K562 (cell line): ENCODE measurements around the gene CFL1. TPM values are rescaled to one million over a fixed set of nuclear protein-coding genes. Genes with fewer than 3 reads are reported as not detected.
A peak's percentile ranks its signal among the peaks of the same experiment; 100 is the strongest.

Experiments used
- AFF4 ChIP-seq: sonication (generic); formaldehyde crosslinking; IDR thresholded peaks from 2 replicates; pipeline ENCODE4 v1.8.0; 2023; ENCODE audit warnings: mild to moderate bottlenecking, missing genetic modification reagents
- COPS2 ChIP-seq: fragments of 450-650 bp; conservative IDR thresholded peaks from 2 replicates; pipeline ENCODE4 v1.6.1; 2016; ENCODE audit warnings: mild to moderate bottlenecking, moderate library complexity
- DMBX1 ChIP-seq: fragments of 250-450 bp; sonication (Bioruptor Pico); IDR thresholded peaks from 2 replicates; pipeline ENCODE4 v1.8.0; 2022; ENCODE audit warnings: inconsistent platforms, mild to moderate bottlenecking, moderate library complexity, borderline replicate concordance
- FOS ChIP-seq: IDR thresholded peaks from 3 replicates; pipeline ENCODE4 v1.6.1; 2011; ENCODE audit not compliant: insufficient read length; ENCODE audit errors: extremely low read depth
- FOXA3 ChIP-seq, 2 experiments: fragments of 450-650 bp in 1 of 2; sonication (generic) in 1 of 2; formaldehyde crosslinking; IDR thresholded peaks in 1 of 2; conservative IDR thresholded peaks in 1 of 2; 2 replicates each; pipeline versions ENCODE4 v1.4.0 to v1.8.0; 2020 to 2022; ENCODE audit warnings: mild to moderate bottlenecking in 2 of 2, missing genetic modification reagents in 1 of 2
- HCFC1 ChIP-seq: IDR thresholded peaks from 2 replicates; pipeline ENCODE4 v1.6.1; 2012; ENCODE audit warnings: low read depth, low read length, improper control_type of control experiment
- HMG20A ChIP-seq: fragments of 450-650 bp; formaldehyde crosslinking; conservative IDR thresholded peaks from 2 replicates; pipeline ENCODE4 v1.4.0; 2020; ENCODE audit warnings: mild to moderate bottlenecking, mixed read lengths
- MED1 ChIP-seq: sonication (generic); formaldehyde crosslinking; IDR thresholded peaks from 2 replicates; pipeline ENCODE4 v1.8.1; 2023; ENCODE audit warnings: missing genetic modification reagents, borderline replicate concordance
- NFIC ChIP-seq: fragments of 450-650 bp; IDR thresholded peaks from 2 replicates; pipeline ENCODE4 v1.6.1; 2017; ENCODE audit warnings: mild to moderate bottlenecking, inconsistent platforms
- PRPF4 ChIP-seq: fragments of 200-400 bp; formaldehyde crosslinking; IDR thresholded peaks from one replicate; pipeline ENCODE4 v1.6.1; 2017; ENCODE audit warnings: low read length, low read depth, mild to moderate bottlenecking; ENCODE audit not compliant: insufficient read depth, poor library complexity, severe bottlenecking
- PTTG1 ChIP-seq: fragments of 450-650 bp; IDR thresholded peaks from 2 replicates; pipeline ENCODE4 v1.6.1; 2016; ENCODE audit warnings: low read depth, mild to moderate bottlenecking, missing genetic modification characterization, missing compliant biosample characterization
- SMARCC2 ChIP-seq: fragments of 450-650 bp; IDR thresholded peaks from 2 replicates; pipeline ENCODE4 v1.6.1; 2017; ENCODE audit warnings: antibody characterized with exemption, moderate library complexity, mild to moderate bottlenecking, low read depth
- TEAD1 ChIP-seq, 2 experiments: fragments of 450-650 bp in 1 of 2; sonication (generic) in 1 of 2; formaldehyde crosslinking; IDR thresholded peaks; 2 replicates each; pipeline versions ENCODE4 v1.4.0 to v1.8.0; 2020 to 2022; ENCODE audit warnings: mild to moderate bottlenecking in 2 of 2, missing genetic modification reagents in 1 of 2
- TEAD4 ChIP-seq, 2 experiments: sonication (generic) in 1 of 2; formaldehyde crosslinking in 1 of 2; IDR thresholded peaks; 2 replicates each; pipeline versions ENCODE4 v1.6.1 to v1.8.0; 2012 to 2022; ENCODE audit warnings: borderline replicate concordance in 1 of 2, inconsistent platforms in 1 of 2, low read length in 1 of 2, mild to moderate bottlenecking in 1 of 2, missing genetic modification reagents in 1 of 2
- ZC3H8 ChIP-seq: fragments of 450-650 bp; IDR thresholded peaks from 2 replicates; pipeline ENCODE4 v1.6.1; 2017
- ZNF133 ChIP-seq: fragments of 250-450 bp; sonication (Bioruptor Pico); IDR thresholded peaks from 2 replicates; pipeline ENCODE4 v1.4.0; 2020; ENCODE audit warnings: mild to moderate bottlenecking
- ZNF174 ChIP-seq: fragments of 250-450 bp; sonication (Bioruptor Pico); IDR thresholded peaks from 2 replicates; pipeline ENCODE4 v1.4.0; 2020; ENCODE audit warnings: mild to moderate bottlenecking
- ZNF511 ChIP-seq: sonication (generic); formaldehyde crosslinking; IDR thresholded peaks from 2 replicates; pipeline ENCODE4 v1.8.0; 2022; ENCODE audit warnings: mild to moderate bottlenecking, missing genetic modification reagents
- ZNF584 ChIP-seq: fragments of 200-800 bp; sonication (Bioruptor generic); IDR thresholded peaks from 2 replicates; pipeline ENCODE4 v1.6.1; 2016; ENCODE audit warnings: low read depth, mild to moderate bottlenecking, missing genetic modification characterization, missing compliant biosample characterization
- ZNF764 ChIP-seq: fragments of 250-450 bp; sonication (Bioruptor Pico); IDR thresholded peaks from 2 replicates; pipeline ENCODE4 v1.4.0; 2020; ENCODE audit warnings: low read depth, mild to moderate bottlenecking, moderate library complexity
- polyA plus RNA-seq, 8 experiments: library from polyadenylated mRNA; depleted of rRNA in 4 of 8; stranded (reverse) in 5 of 8; unstranded in 3 of 8; fragments of >200 nt; fragmentation: Nextera tagmentation in 2 of 8; fragmentation: Illumina TruSeq in 1 of 8; extraction: Ambion mirVana in 2 of 8; extraction: Trizol in 1 of 8; gene quantifications; 2 replicates each; pipeline versions ENCODE4 v1.2.1 to v1.2.3, GENCODE V29; 2011 to 2014; ENCODE audit warnings: inconsistent platforms in 1 of 8, missing spikeins in 1 of 8
- total RNA-seq, 7 experiments: library from RNA; depleted of rRNA in 6 of 7; stranded (reverse); fragments of >200 nt in 6 of 7; fragmentation: Illumina TruSeq in 2 of 7; extraction: Trizol in 2 of 7; gene quantifications; 2 replicates each; pipeline versions ENCODE4 v1.2.1 to v1.2.3, GENCODE V29; 2011 to 2021; ENCODE audit warnings: low replicate concordance in 1 of 7
- TF ChIP-seq, protein P1 (sequence below): sonication (generic); formaldehyde crosslinking; IDR thresholded peaks from 2 replicates; pipeline ENCODE4 v1.8.1; 2023; ENCODE audit warnings: mild to moderate bottlenecking, missing genetic modification reagents, moderate library complexity

The CFL1 gene
- total and polyA plus RNA-seq, 9 of the 15 experiments (the other 6 are each of a cell fraction or from before 2014, with no cell fraction given), result 105 to 1,101 (median 859) TPM

- TF ChIP-seq ZNF511 (CRISPR knock-in tag) (no peak), SMARCC2 (no peak), HMG20A (no peak), FOXA3 (CRISPR knock-in tag; conservative IDR thresholded peaks at IDR 0.05 in 1 of 2, IDR thresholded peaks at IDR 0.05 in 1 of 2) (no peak), PTTG1 (no peak), ZNF174 (CRISPR knock-in tag) (no peak), HCFC1 (no peak), FOS (no peak), ZNF584 (CRISPR knock-in tag) (no peak), AFF4 (CRISPR knock-in tag) (no peak), TEAD1 (CRISPR knock-in tag; IDR thresholded peaks at IDR 0.05) (0 out of 4 replicates have a peak, but pooled peaks of 1 of the 2 experiments have one; percentile 28), ZC3H8 (no peak), PRPF4 (no peak), MED1 (CRISPR knock-in tag) (no peak), COPS2 (no peak), NFIC (no peak), ZNF133 (CRISPR knock-in tag) (no peak), ZNF764 (CRISPR knock-in tag) (no peak), DMBX1 (CRISPR knock-in tag) (no peak), TEAD4 (IDR thresholded peaks at IDR 0.05; ENCODE audit: low read length) (no peak), TEAD4 (CRISPR knock-in tag; IDR thresholded peaks at IDR 0.05; ENCODE audit: borderline replicate concordance) (0 out of 2 replicates have a peak, but pooled peaks have one; percentile 57)
- TF ChIP-seq, protein P1, sequence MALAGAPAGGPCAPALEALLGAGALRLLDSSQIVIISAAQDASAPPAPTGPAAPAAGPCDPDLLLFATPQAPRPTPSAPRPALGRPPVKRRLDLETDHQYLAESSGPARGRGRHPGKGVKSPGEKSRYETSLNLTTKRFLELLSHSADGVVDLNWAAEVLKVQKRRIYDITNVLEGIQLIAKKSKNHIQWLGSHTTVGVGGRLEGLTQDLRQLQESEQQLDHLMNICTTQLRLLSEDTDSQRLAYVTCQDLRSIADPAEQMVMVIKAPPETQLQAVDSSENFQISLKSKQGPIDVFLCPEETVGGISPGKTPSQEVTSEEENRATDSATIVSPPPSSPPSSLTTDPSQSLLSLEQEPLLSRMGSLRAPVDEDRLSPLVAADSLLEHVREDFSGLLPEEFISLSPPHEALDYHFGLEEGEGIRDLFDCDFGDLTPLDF (CRISPR knock-in tag), result no peak
Measured at GRCh38 chr11:65852508-65853245, 5.3 kb downstream of the CFL1 start (continued).
